C4-2B (cell line): ENCODE results near the gene BICDL1.

ENCODE experiments used
- CTCF ChIP-seq: fragments of 450-650 bp; conservative IDR thresholded peaks from 2 replicates; pipeline ENCODE4 v1.5.1; 2017; ENCODE audit warnings: mild to moderate bottlenecking
- ZFX ChIP-seq: fragments of 450-650 bp; IDR thresholded peaks from 2 replicates; pipeline ENCODE4 v1.6.1; 2017

DNA sequence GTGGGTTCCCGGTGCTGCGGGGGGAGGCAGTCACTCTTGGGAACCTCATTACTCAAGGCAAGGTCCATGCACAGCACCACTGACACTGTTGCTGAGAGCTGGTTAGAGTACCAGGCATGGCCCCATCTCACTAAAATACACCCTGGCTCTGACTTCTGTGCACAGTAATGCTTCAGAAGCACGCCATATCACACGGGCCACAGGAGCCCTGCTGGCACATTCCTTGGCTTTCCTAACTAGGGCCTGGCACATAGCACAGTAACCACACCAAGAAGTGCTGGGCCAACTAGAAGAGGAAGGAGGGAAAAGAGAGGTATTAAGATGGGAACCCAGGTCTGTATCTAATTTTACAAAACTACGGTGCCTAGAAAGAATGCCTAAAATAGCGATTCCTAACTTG lies 141.0 kb downstream of the BICDL1 start:
- no peak for TF ChIP-seq CTCF
- no peak for TF ChIP-seq ZFX
